Pancreas (tissue), 10 donors: ENCODE data around the gene PTTG1IP. TPM values are rescaled to one million over a fixed set of nuclear protein-coding genes. Genes with fewer than 3 reads are reported as not detected.

Source experiments
- ATAC-seq, 4 donors: fragments of 200-7000 bp; cut with Tn5 transposase; one replicate each; pipeline versions ENCODE4 v1.8.0 to v1.9.1; 2020; ENCODE audit warnings: mild to moderate bottlenecking in 4 of 4, moderate library complexity in 4 of 4
- DNase-seq, 6 donors: peaks; one replicate each; pipeline ENCODE4 v3.0.0-alpha.2; 2020
- FAIRE-seq: peaks from 2 replicates; lab custom pipeline; 2012; peaks lifted over from hg19 to GRCh38; lab: Jason Lieb, UNC
- H3K27ac ChIP-seq, 4 donors: fragments of 200-600 bp; sonication (generic); 1 replicate in 3 of 4; 2 replicates in 1 of 4; pipeline versions ENCODE4 v1.5.0 to v1.8.0; 2020
- H3K27me3 ChIP-seq, 4 donors: fragments of 200-600 bp; one replicate each; pipeline ENCODE4 v1.8.0; 2021
- H3K36me3 ChIP-seq, 3 donors: fragments of 200-600 bp; sonication (generic) in 1 of 3; one replicate each; pipeline versions ENCODE4 v1.5.0 to v1.8.0; 2020 to 2021
- H3K4me1 ChIP-seq, 3 donors: fragments of 200-600 bp; one replicate each; pipeline ENCODE4 v1.8.0; 2021
- H3K4me3 ChIP-seq, 4 donors: fragments of 200-600 bp; sonication (generic) in 2 of 4; one replicate each; pipeline versions ENCODE4 v1.5.0 to v1.8.0; 2020 to 2021
- H3K9me3 ChIP-seq, 4 donors: fragments of 200-600 bp; one replicate each; pipeline ENCODE4 v1.8.0; 2021
- CTCF ChIP-seq, 4 donors: fragments of 200-600 bp; sonication (generic) in 3 of 4; IDR thresholded peaks; one replicate each; pipeline versions ENCODE4 v1.5.0 to v1.8.0; 2021; ENCODE audit warnings: antibody characterized with exemption in 4 of 4
- WGBS, 2 donors: extraction: QIAGEN DNeasy Blood & Tissue Kit; methylation state at CpG; one replicate each; pipeline ENCODE4 v1.1.7; 2013; 5-methylcytosine and 5-hydroxymethylcytosine counted together
- intact Hi-C, 3 donors: fragments of 100-400 bp; cut with DNase I; formaldehyde crosslinking; loops; one replicate each; pipeline versions ENCODE4 v1.11.1 to v1.14.2; 2022
- polyA plus RNA-seq, 2 donors: library from polyadenylated mRNA; stranded (reverse); fragments of 200-250 nt; gene quantifications; one replicate each; pipeline ENCODE4 v1.2.3, GENCODE V29; 2013
- total RNA-seq, 6 donors: library from RNA; stranded (reverse); fragmentation: NEBNext Ultra II Directional in 4 of 6; extraction: Animal tissue kit (Norgen Biotek cat#: 25700) in 4 of 6; gene quantifications; one replicate each; pipeline versions ENCODE4 v1.2.1 to v1.2.4, GENCODE V29; 2021 to 2023
- donor health status: healthy with polysubstance abuse.
- donor health status: DM: no; HTN: no; CAD: no; lungs with moderate emphysema.
- donor health status: DM: no; HTN: no; CAD: no.
- donor health status: control.
- donor health status: control.
- donor health status: Bipolar disorder and iron deficiency.
- donor health status: DM: yes; HTN: yes; CAD: no.
- donor health status: DM: no; HTN: no; CAD: no.
- donor health status: DM: no; HTN: no; CAD: no.
- donor health status: DM: yes; HTN: yes; CAD: no.

Gene PTTG1IP
- total and polyA plus RNA-seq, 8 donors: 44.9 to 118 (median 60.6) TPM

DNA sequence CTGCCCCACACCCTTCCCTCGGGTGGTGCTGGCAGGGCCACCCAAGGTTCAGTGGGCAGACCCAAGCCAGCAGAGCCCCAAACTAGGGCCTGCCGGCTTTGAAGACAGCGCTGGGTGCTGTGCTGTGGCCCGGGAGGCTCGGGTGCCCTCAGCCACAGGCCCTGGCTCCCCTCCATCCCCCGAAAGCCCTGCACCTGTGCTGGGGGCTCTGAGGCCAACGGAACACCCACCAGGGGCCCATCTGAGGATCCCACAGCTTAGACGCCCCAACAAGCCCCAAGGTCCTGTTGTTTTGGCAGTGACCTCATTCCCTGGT, 38.6 kb upstream of the PTTG1IP start:
- Histone ChIP-seq H3K27ac (peak overlapping the region in 2 of 4 donors; percentile 20 to 60), H3K27me3 (no peaks in the 10 kb centered on the region), H3K4me1 (peaks cover 6 to 16% (median 9%) of the 10 kb centered on the region in 3 donors), H3K9me3 (no peaks in the 10 kb centered on the region), H3K36me3 (no peaks in the 10 kb centered on the region), H3K4me3 (no peak overlapping the region)
- WGBS, 2 donors: 71 to 86% methylated on average over 8 of the region's 8 CpGs
- peak in 2 of 6 donors; percentile 25 to 56 for DNase-seq
- FAIRE-seq: no peak
- TF ChIP-seq CTCF (IDR thresholded peaks at IDR 0.05): no peak
- intact Hi-C loops: no loop called here
- no peak for ATAC-seq

DNA sequence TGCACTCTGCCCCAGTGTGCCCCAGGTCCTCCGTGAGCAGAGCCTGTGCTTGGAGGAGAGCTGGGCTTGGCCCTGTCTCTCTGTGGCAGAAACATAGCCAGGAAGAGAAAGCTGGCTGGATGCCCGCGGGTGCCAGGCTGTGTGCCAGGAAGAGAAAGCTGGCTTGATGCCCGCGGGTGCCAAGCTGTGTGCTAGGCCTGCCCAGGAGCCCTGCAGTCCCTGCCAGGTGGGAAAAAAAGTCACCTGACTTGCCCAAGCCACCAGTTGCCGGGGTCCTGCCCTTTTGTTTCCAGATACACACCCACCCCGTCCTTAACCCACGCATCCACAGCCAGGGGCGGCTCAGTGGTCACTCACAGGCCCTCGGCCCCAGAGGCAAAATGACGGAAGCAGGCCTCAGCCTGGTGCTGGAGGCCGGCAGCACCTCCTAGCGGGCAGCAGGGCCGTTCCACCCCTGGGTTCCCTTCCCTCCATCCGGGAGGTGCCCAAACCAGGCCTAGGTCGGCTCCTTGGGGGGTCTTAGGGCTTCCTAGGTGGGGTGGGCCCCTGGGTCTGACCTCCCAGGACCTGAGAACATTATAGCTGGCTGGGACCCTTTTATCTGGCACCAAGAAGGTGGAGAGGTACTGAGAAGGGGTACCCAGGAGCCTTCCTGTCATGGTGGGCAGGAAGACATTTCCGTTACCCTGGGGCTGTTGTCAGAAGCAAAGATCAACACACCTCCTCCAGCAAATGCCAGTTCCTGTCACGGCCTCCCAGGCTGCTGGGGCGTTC, 38.1 kb upstream of the PTTG1IP start:
- intact Hi-C loops: no loop called here
- Histone ChIP-seq H3K27me3 (no peaks in the 10 kb centered on the region), H3K4me3 (peak overlapping the region in 1 of 4 donors; percentile 10), H3K27ac (peak overlapping the region in 3 of 4 donors; percentile 20 to 60 (median 28)), H3K36me3 (no peaks in the 10 kb centered on the region), H3K4me1 (peaks cover 6 to 16% (median 9%) of the 10 kb centered on the region in 3 donors), H3K9me3 (no peaks in the 10 kb centered on the region)
- FAIRE-seq: no peak
- ATAC-seq: peak; percentile 90 to 94 (median 92)
- peak in 3 of 4 donors; percentile 26 to 40 (median 26) for TF ChIP-seq CTCF (IDR thresholded peaks at IDR 0.05)
- DNase-seq: peak; percentile 83 to 98 (median 90)
- 25 to 30% methylated on average over 19 of the region's 19 CpGs for WGBS, 2 donors

- WGBS, 2 donors: 49 to 55% methylated on average over 10 of the region's 10 CpGs
- no peak for FAIRE-seq
- Histone ChIP-seq H3K36me3 (no peaks in the 10 kb centered on the region), H3K4me1 (peaks cover 6 to 16% (median 9%) of the 10 kb centered on the region in 3 donors), H3K27me3 (no peaks in the 10 kb centered on the region), H3K9me3 (no peaks in the 10 kb centered on the region), H3K4me3 (peak overlapping the region in 1 of 4 donors; percentile 10), H3K27ac (peak overlapping the region in 1 of 4 donors; percentile 20)
- intact Hi-C loops: no loop called here
- no peak for ATAC-seq
- no peak for DNase-seq
- TF ChIP-seq CTCF (IDR thresholded peaks at IDR 0.05): no peak
These were observed 37.5 kb upstream of the PTTG1IP start for GRCh38 chr21:44911068-44911383.

GRCh38 chr21:44910229-44911067, 37.0 kb upstream of the PTTG1IP start:
- 60 to 63% methylated on average over 27 of the region's 27 CpGs for WGBS, 2 donors
- intact Hi-C loops: no loop called here
- Histone ChIP-seq H3K27me3 (no peaks in the 10 kb centered on the region), H3K4me3 (no peak overlapping the region), H3K4me1 (peaks cover 6 to 16% (median 9%) of the 10 kb centered on the region in 3 donors), H3K9me3 (no peaks in the 10 kb centered on the region), H3K27ac (no peak overlapping the region), H3K36me3 (no peaks in the 10 kb centered on the region)
- DNase-seq: peak in 2 of 6 donors; percentile 39 to 72
- ATAC-seq: peak in 2 of 4 donors; percentile 2 to 3
- FAIRE-seq: no peak
- TF ChIP-seq CTCF (IDR thresholded peaks at IDR 0.05): no peak
